PC-9 (cell line): ENCODE results near the gene KPRP.

Experiments used
- CTCF ChIP-seq: fragments of 200-600 bp; sonication (generic); conservative IDR thresholded peaks from 2 replicates; pipeline ENCODE4 v1.6.1; 2017; ENCODE audit warnings: mixed run types, antibody characterized with exemption, mild to moderate bottlenecking, moderate library complexity
- EZH2 ChIP-seq: fragments of 200-600 bp; sonication (generic); IDR thresholded peaks from 2 replicates; pipeline ENCODE4 v1.8.0; 2017; ENCODE audit warnings: antibody characterized with exemption, low read depth

GRCh38 chr1:152783095-152783494, 25.3 kb downstream of the KPRP start:
- TF ChIP-seq CTCF (no peak), EZH2 (no peak)
